Measurements from ENCODE around the gene SH3GL1. TPM values are rescaled to one million over a fixed set of nuclear protein-coding genes. Genes with fewer than 3 reads are reported as not detected.

SH3GL1 gene
- total RNA-seq, 1 donor from 2014 or later: 128 TPM

GRCh38 chr19:4390567-4391305, 9.6 kb downstream of the SH3GL1 start:
- H3K4me1 Mint-ChIP-seq (ENCODE audit: unreplicated experiment): peaks cover 61% of the 10 kb centered on the region
- H3K36me3 Mint-ChIP-seq (ENCODE audit: low read depth, unreplicated experiment): peaks cover 7% of the 10 kb centered on the region
- no peaks in the 10 kb centered on the region for H3K9me3 Mint-ChIP-seq (ENCODE audit: unreplicated experiment)
- TF ChIP-seq, protein P1, sequence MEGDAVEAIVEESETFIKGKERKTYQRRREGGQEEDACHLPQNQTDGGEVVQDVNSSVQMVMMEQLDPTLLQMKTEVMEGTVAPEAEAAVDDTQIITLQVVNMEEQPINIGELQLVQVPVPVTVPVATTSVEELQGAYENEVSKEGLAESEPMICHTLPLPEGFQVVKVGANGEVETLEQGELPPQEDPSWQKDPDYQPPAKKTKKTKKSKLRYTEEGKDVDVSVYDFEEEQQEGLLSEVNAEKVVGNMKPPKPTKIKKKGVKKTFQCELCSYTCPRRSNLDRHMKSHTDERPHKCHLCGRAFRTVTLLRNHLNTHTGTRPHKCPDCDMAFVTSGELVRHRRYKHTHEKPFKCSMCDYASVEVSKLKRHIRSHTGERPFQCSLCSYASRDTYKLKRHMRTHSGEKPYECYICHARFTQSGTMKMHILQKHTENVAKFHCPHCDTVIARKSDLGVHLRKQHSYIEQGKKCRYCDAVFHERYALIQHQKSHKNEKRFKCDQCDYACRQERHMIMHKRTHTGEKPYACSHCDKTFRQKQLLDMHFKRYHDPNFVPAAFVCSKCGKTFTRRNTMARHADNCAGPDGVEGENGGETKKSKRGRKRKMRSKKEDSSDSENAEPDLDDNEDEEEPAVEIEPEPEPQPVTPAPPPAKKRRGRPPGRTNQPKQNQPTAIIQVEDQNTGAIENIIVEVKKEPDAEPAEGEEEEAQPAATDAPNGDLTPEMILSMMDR (IDR thresholded peaks at IDR 0.05; ENCODE audit: unreplicated experiment): no peak
- H3K27ac Mint-ChIP-seq (ENCODE audit: unreplicated experiment): peak overlapping the region; percentile 99
- no peak for DNase-seq (ENCODE audit: low spot score)
- peak overlapping the region; percentile 81 for H3K4me3 Mint-ChIP-seq (ENCODE audit: unreplicated experiment)
- peaks cover 15% of the 10 kb centered on the region for H3K27me3 Mint-ChIP-seq (ENCODE audit: unreplicated experiment)

- Mint-ChIP-seq H3K27ac (ENCODE audit: unreplicated experiment) (peak overlapping the region; percentile 99), H3K4me1 (ENCODE audit: unreplicated experiment) (peaks cover 58% of the 10 kb centered on the region), H3K36me3 (ENCODE audit: low read depth, unreplicated experiment) (peaks cover 7% of the 10 kb centered on the region), H3K27me3 (ENCODE audit: unreplicated experiment) (peaks cover 15% of the 10 kb centered on the region), H3K9me3 (ENCODE audit: unreplicated experiment) (no peaks in the 10 kb centered on the region), H3K4me3 (ENCODE audit: unreplicated experiment) (peak overlapping the region; percentile 81)
- DNase-seq (ENCODE audit: low spot score): peak; percentile 54
- TF ChIP-seq, protein P1 (IDR thresholded peaks at IDR 0.05; ENCODE audit: unreplicated experiment): no peak
These were observed 10.3 kb downstream of the SH3GL1 start for GRCh38 chr19:4390017-4390566.

GRCh38 chr19:4389511-4390016, 10.8 kb downstream of the SH3GL1 start:
- Mint-ChIP-seq H3K36me3 (ENCODE audit: low read depth, unreplicated experiment) (peaks cover 7% of the 10 kb centered on the region), H3K4me3 (ENCODE audit: unreplicated experiment) (no peak overlapping the region), H3K9me3 (ENCODE audit: unreplicated experiment) (no peaks in the 10 kb centered on the region), H3K27me3 (ENCODE audit: unreplicated experiment) (peaks cover 15% of the 10 kb centered on the region), H3K27ac (ENCODE audit: unreplicated experiment) (peak overlapping the region; percentile 99), H3K4me1 (ENCODE audit: unreplicated experiment) (peaks cover 54% of the 10 kb centered on the region)
- DNase-seq (ENCODE audit: low spot score): no peak
- TF ChIP-seq, protein P1 (IDR thresholded peaks at IDR 0.05; ENCODE audit: unreplicated experiment): no peak

DNA sequence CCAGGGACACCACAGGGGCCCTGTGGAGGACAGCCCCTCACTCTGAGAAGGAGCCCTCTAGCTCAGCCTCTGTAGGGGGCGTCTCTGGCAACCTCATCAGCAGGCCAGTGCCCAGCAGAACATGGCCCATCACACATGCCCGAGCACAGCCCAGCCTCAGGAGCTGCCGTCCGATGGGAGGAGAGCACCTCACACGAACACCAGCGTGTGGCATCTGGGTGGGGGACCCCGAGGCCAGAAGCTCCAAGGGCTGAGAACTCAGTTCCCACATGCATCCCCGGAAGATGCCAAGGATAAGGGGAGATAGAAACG, 11.3 kb downstream of the SH3GL1 start:
- TF ChIP-seq, protein P1 (IDR thresholded peaks at IDR 0.05; ENCODE audit: unreplicated experiment): no peak
- DNase-seq (ENCODE audit: low spot score): no peak
- Mint-ChIP-seq H3K9me3 (ENCODE audit: unreplicated experiment) (no peaks in the 10 kb centered on the region), H3K4me3 (ENCODE audit: unreplicated experiment) (peak overlapping the region; percentile 32), H3K27me3 (ENCODE audit: unreplicated experiment) (peaks cover 15% of the 10 kb centered on the region), H3K36me3 (ENCODE audit: low read depth, unreplicated experiment) (peaks cover 3% of the 10 kb centered on the region), H3K4me1 (ENCODE audit: unreplicated experiment) (peaks cover 49% of the 10 kb centered on the region), H3K27ac (ENCODE audit: unreplicated experiment) (peak overlapping the region; percentile 85)
